GM10266 (cell line): ENCODE data around the gene RAB38.

Experiments used
- DNase-seq: peaks from one replicate; pipeline ENCODE4 v3.0.0; 2012; ENCODE audit errors: extremely low spot score
- CTCF ChIP-seq: IDR thresholded peaks from 2 replicates; pipeline ENCODE4 v1.5.1; 2012; ENCODE audit warnings: mild to moderate bottlenecking, low read depth; ENCODE audit not compliant: control insufficient read depth, insufficient read depth; ENCODE audit errors: missing control alignments

RAB38 gene

GRCh38 chr11:88183233-88183632 is 8.0 kb upstream of the RAB38 start:
- no peak for TF ChIP-seq CTCF
- no peak for DNase-seq

- DNase-seq, result no peak
Measured at GRCh38 chr11:88181776-88182175, 6.5 kb upstream of the RAB38 start.

GRCh38 chr11:88179971-88180629 is 4.9 kb upstream of the RAB38 start:
- DNase-seq, result no peak
- no peak for TF ChIP-seq CTCF

More at GRCh38 chr11:88181776-88182175, 6.5 kb upstream of the RAB38 start:
- no peak for TF ChIP-seq CTCF

- TF ChIP-seq CTCF, result no peak
Measured at GRCh38 chr11:88179141-88179540, 3.9 kb upstream of the RAB38 start.

GRCh38 chr11:88178191-88178590 is 2.9 kb upstream of the RAB38 start:
- TF ChIP-seq CTCF, result no peak
- DNase-seq, result no peak

More at GRCh38 chr11:88179141-88179540, 3.9 kb upstream of the RAB38 start:
- DNase-seq, result no peak

GRCh38 chr11:88175569-88176075 is 379 bp upstream of the RAB38 start:
- no peak for TF ChIP-seq CTCF

GRCh38 chr11:88173956-88174355 is 1.3 kb downstream of the RAB38 start:
- TF ChIP-seq CTCF, result no peak
- no peak for DNase-seq

More at GRCh38 chr11:88175569-88176075, 379 bp upstream of the RAB38 start:
- no peak for DNase-seq
